HL-60 (cell line): Measurements from ENCODE around the gene ID4.

Source experiments
- DNase-seq, 2 experiments: peaks; one replicate each; pipeline ENCODE4 v3.0.0-alpha.2; 2010 to 2020; ENCODE audit warnings: low read depth in 1 of 2, low spot score in 1 of 2
- H3K27ac ChIP-seq: fragments of 250-450 bp; sonication (Bioruptor Pico); replicated peaks from 2 replicates; pipeline ENCODE4 v1.5.1; 2020; ENCODE audit warnings: mild to moderate bottlenecking, moderate library complexity
- H3K27me3 ChIP-seq: fragments of 250-450 bp; sonication (Bioruptor Pico); 2 replicates; pipeline ENCODE4 v1.5.1; 2021; ENCODE audit warnings: mild to moderate bottlenecking, moderate library complexity; ENCODE audit not compliant: insufficient read depth, poor library complexity, severe bottlenecking
- H3K4me3 ChIP-seq: replicated peaks from 2 replicates; pipeline ENCODE4 v1.5.1; 2011; ENCODE audit warnings: mild to moderate bottlenecking, control low read depth, low read length; ENCODE audit not compliant: insufficient read depth
- CTCF ChIP-seq: IDR thresholded peaks from one replicate; pipeline ENCODE4 v1.5.1; 2011; ENCODE audit warnings: low read length, control low read depth, inconsistent platforms; ENCODE audit not compliant: insufficient read depth
- GABPA ChIP-seq: IDR thresholded peaks from 2 replicates; pipeline ENCODE4 v1.6.1; 2012; ENCODE audit warnings: low read depth
- POLR2AphosphoS5 ChIP-seq: IDR thresholded peaks from 2 replicates; pipeline ENCODE4 v1.6.1; 2012; ENCODE audit warnings: low read depth
- REST ChIP-seq: IDR thresholded peaks from 2 replicates; pipeline ENCODE4 v1.6.1; 2012; ENCODE audit warnings: low read depth; ENCODE audit not compliant: insufficient replicate concordance
- SPI1 ChIP-seq: IDR thresholded peaks from 2 replicates; pipeline ENCODE4 v1.6.1; 2012; ENCODE audit warnings: low read depth, mild to moderate bottlenecking, borderline replicate concordance

The ID4 gene

GRCh38 chr6:19855536-19855935, 18.4 kb downstream of the ID4 start:
- no peak overlapping the region for H3K27ac ChIP-seq
- TF ChIP-seq SPI1 (no peak), POLR2AphosphoS5 (no peak), GABPA (no peak), REST (no peak), CTCF (no peak)
- H3K4me3 ChIP-seq, result no peak overlapping the region
- no peak for DNase-seq
- peaks cover 2% of the 10 kb centered on the region for H3K27me3 ChIP-seq

DNA sequence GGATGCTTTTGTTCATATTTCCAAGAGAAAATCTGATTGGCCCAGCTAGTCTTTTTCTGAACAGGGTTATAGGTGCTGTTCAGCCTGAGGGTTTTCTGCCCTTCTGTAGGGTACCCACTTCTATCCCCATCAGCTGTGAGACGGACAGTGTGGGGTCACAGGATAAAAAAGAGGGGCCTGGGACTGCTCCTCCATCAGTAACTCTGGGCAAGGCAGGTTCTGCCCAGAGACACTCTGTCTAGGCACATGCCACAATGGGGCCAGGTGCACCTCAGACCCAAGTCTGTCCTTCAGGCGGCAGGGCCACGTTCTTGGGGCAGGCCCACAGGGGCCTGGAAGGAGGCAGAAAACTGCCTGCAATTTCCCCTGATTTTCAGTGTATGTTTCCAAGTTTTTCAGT, 20.0 kb downstream of the ID4 start:
- no peak for TF ChIP-seq CTCF
- no peak for TF ChIP-seq GABPA
- TF ChIP-seq POLR2AphosphoS5, result no peak
- no peak for TF ChIP-seq REST
- no peak for TF ChIP-seq SPI1
- H3K27ac ChIP-seq, result no peak overlapping the region
- H3K27me3 ChIP-seq, result no peaks in the 10 kb centered on the region
- DNase-seq, result no peak
- H3K4me3 ChIP-seq, result no peak overlapping the region

DNA sequence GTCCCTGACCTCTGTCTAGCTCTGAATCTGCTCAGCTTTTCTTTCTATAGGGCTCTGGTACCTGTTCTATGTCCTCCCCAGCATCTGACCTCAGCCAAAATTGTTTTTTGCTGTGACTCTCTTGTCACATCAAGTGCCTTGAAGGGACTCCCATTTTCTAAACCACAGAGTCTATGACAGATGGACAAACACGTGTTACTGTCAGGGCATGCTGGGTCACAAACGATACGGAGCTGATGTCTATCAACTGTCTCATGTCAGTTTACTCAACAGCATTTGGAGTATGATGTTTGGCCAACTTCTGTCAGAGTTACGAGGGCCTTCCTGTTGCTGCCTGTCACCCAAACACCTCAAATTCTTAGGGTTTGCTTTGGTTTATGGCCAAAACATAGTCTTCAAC, 20.5 kb downstream of the ID4 start:
- no peak for TF ChIP-seq GABPA
- TF ChIP-seq REST, result no peak
- no peak for TF ChIP-seq POLR2AphosphoS5
- TF ChIP-seq CTCF, result no peak
- no peak for TF ChIP-seq SPI1
- no peak overlapping the region for H3K27ac ChIP-seq
- DNase-seq, result no peak
- no peaks in the 10 kb centered on the region for H3K27me3 ChIP-seq
- H3K4me3 ChIP-seq, result no peak overlapping the region
